ENCODE data around the gene MOG.

MOG gene

GRCh38 chr6:29631860-29632731 is 24.8 kb upstream of the MOG start:
- Histone ChIP-seq H3K79me2 (ENCODE audit: low read length) (no peaks in the 10 kb centered on the region), H3K4me3 (ENCODE audit: low read length) (peak overlapping the region; percentile 95), H3K27me3 (ENCODE audit: low read depth, low read length) (no peaks in the 10 kb centered on the region), H2AFZ (ENCODE audit: low read depth, low read length) (no peak overlapping the region), H4K20me1 (ENCODE audit: insufficient read depth, low read length) (peaks cover 7% of the 10 kb centered on the region; the same call in 1 of the 2 replicates), H3K4me1 (ENCODE audit: low read length) (peaks cover 25% of the 10 kb centered on the region), H3K4me2 (ENCODE audit: low read length) (peak overlapping the region; percentile 68), H3K36me3 (replicated peaks; ENCODE audit: low read depth, low read length) (peaks cover 9% of the 10 kb centered on the region), H3K9ac (ENCODE audit: low read length) (peak overlapping the region; percentile 89), H3K9me3 (ENCODE audit: insufficient read depth, low read length) (no peaks in the 10 kb centered on the region), H3K27ac (ENCODE audit: low read length) (peak overlapping the region; percentile 83)
- TF ChIP-seq EZH2phosphoT487 (IDR thresholded peaks at IDR 0.05; ENCODE audit: low read depth) (no peak), CTCF (IDR thresholded peaks at IDR 0.05; ENCODE audit: low read depth, low read length) (no peak)

DNA sequence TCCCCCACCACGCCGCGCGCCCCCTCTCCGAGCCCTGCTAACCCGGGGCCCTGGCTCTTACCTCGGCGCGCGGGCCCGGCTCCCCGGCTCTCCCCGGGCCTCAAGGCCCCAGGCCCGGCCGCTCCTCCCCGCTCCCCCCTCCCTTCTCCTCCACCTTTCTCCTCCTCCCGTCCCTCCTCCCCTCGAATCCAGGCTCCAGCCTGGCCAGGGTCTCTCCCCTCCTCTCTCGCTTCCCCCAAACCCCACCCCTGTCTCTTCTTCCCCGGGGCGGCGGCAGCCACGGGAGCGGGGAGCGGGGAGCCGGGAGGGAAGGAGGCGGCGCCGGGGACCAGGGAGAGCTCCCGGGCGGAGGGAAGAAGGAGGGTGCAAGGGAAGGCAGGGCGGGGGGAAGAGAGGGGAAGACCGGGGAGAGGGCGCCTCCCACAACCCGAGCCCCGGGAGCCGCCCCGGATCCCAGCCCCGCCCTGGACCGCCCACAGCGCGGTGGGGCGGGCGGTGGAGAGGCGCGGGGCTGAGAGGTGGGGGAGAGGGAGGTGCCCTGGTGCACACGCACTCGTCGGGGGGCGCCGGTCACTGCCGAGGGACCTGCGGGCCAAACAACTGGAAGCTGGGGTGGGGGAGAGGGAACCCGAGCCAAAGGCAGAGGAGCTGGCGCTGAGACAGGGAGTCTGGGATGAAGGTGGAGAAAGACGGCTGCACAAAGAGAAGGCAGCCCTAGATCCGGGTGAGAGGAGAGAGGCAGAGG is 23.9 kb upstream of the MOG start, which contains the start of gene GABBR1:
TSS of gene GABBR1 (minus strand) at position 395 of the 745 bp plus-strand sequence. CDS start 798 bp downstream, outside the sequence.
- Histone ChIP-seq H3K9ac (ENCODE audit: low read length) (peak within 1 kb of the TSS; percentile 89), H3K9me3 (ENCODE audit: insufficient read depth, low read length) (no peaks in the 10 kb centered on the region), H2AFZ (ENCODE audit: low read depth, low read length) (peak within 1 kb of the TSS; percentile 75; the same call in 1 of the 2 replicates), H4K20me1 (ENCODE audit: insufficient read depth, low read length) (peaks cover 7% of the 10 kb centered on the region; the same call in 1 of the 2 replicates), H3K27me3 (ENCODE audit: low read depth, low read length) (no peaks in the 10 kb centered on the region), H3K4me2 (ENCODE audit: low read length) (peak within 1 kb of the TSS; percentile 80), H3K27ac (ENCODE audit: low read length) (peak within 1 kb of the TSS; percentile 83), H3K4me1 (ENCODE audit: low read length) (peaks cover 25% of the 10 kb centered on the region), H3K79me2 (ENCODE audit: low read length) (no peaks in the 10 kb centered on the region), H3K4me3 (ENCODE audit: low read length) (peak within 1 kb of the TSS; percentile 95), H3K36me3 (replicated peaks; ENCODE audit: low read depth, low read length) (peaks cover 9% of the 10 kb centered on the region)
- no peak for TF ChIP-seq CTCF (IDR thresholded peaks at IDR 0.05; ENCODE audit: low read depth, low read length)
- no peak for TF ChIP-seq EZH2phosphoT487 (IDR thresholded peaks at IDR 0.05; ENCODE audit: low read depth)

GRCh38 chr6:29633534-29633905 is 23.4 kb upstream of the MOG start:
- Histone ChIP-seq H3K4me1 (ENCODE audit: low read length) (peaks cover 25% of the 10 kb centered on the region), H3K79me2 (ENCODE audit: low read length) (no peaks in the 10 kb centered on the region), H2AFZ (ENCODE audit: low read depth, low read length) (0 out of 2 replicates have a peak overlapping the region, but pooled peaks have one; percentile 27), H3K9ac (ENCODE audit: low read length) (peak overlapping the region; percentile 89), H4K20me1 (ENCODE audit: insufficient read depth, low read length) (peaks cover 7% of the 10 kb centered on the region; the same call in 1 of the 2 replicates), H3K27me3 (ENCODE audit: low read depth, low read length) (no peaks in the 10 kb centered on the region), H3K9me3 (ENCODE audit: insufficient read depth, low read length) (no peaks in the 10 kb centered on the region), H3K27ac (ENCODE audit: low read length) (peak overlapping the region; percentile 83), H3K4me2 (ENCODE audit: low read length) (peak overlapping the region; percentile 80), H3K36me3 (replicated peaks; ENCODE audit: low read depth, low read length) (peaks cover 9% of the 10 kb centered on the region), H3K4me3 (ENCODE audit: low read length) (peak overlapping the region; percentile 95)
- TF ChIP-seq CTCF (IDR thresholded peaks at IDR 0.05; ENCODE audit: low read depth, low read length) (no peak), EZH2phosphoT487 (IDR thresholded peaks at IDR 0.05; ENCODE audit: low read depth) (no peak)

DNA sequence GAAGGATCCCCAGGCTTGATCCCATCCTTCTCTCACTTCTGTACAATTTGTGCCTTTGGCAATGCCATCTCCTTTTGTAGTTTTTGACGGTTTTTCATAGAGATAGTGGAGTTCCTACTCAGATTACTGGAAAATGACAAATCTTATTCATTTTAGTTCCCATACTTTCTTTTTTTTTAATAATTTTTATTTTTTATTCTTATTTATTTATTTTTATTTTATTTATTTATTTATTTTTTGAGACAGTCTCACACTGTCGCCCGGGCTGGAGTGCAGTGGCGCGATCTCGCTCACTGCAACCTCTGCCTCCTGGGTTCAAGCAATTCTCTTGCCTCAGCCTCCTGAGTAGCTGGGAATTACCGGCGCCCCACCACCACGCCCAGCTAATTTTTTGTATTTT is 19.6 kb upstream of the MOG start:
- TF ChIP-seq EZH2phosphoT487 (IDR thresholded peaks at IDR 0.05; ENCODE audit: low read depth): no peak
- TF ChIP-seq CTCF (IDR thresholded peaks at IDR 0.05; ENCODE audit: low read depth, low read length): no peak
- Histone ChIP-seq H3K36me3 (replicated peaks; ENCODE audit: low read depth, low read length) (no peaks in the 10 kb centered on the region), H3K4me1 (ENCODE audit: low read length) (peaks cover 13% of the 10 kb centered on the region), H3K4me2 (ENCODE audit: low read length) (no peak overlapping the region), H4K20me1 (ENCODE audit: insufficient read depth, low read length) (no peaks in the 10 kb centered on the region), H2AFZ (ENCODE audit: low read depth, low read length) (no peak overlapping the region), H3K4me3 (ENCODE audit: low read length) (no peak overlapping the region), H3K9ac (ENCODE audit: low read length) (no peak overlapping the region), H3K27me3 (ENCODE audit: low read depth, low read length) (no peaks in the 10 kb centered on the region), H3K79me2 (ENCODE audit: low read length) (no peaks in the 10 kb centered on the region), H3K27ac (ENCODE audit: low read length) (no peak overlapping the region), H3K9me3 (ENCODE audit: insufficient read depth, low read length) (no peaks in the 10 kb centered on the region)

Data from OCI-LY3 (cell line).